ENCODE measurements around the gene GNAS.

The GNAS gene

DNA sequence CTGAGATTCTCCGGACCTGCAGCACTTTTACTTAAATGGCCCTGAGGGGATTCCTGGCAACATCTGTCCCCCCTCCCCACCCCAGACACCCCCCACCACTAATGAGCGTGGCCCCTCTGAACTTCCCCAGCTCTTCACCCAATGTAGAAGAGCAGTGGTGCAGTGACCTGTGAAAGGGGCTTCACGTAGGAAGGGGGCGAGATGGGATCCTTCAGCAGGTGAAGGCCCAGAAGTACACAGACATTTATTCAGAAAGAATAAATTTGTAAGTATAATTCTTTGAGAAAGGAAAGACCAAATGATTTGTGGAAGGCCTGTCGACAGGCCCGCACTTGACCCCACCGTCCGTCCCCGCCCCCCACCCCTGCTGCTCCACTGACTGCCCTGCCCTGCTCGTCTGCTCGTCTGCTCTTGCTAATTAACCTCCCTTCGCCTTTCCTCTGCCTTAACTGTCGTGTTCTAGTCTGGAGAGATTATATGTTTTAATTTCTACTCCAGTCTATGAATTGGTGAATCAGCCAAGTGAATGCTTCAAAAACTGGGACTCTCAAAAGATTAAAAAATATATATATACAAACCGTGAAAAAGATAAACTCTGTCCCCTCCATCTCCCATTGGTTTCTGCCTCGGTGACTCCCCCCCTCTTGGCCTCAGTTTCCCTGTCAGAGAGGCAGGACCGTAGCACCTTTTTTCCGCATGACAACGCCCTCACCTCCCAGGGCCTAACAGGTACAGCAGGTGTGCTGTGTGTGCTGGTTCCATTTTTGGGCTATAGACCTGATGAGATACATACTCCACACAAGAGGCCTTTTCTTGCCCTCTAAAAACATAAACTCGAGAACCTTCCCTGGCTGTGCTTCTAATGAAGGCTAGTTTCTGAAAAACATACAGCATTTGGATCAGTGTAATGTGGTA is 49.2 kb downstream of the GNAS start:
- DNase-seq, result no peak

DNA sequence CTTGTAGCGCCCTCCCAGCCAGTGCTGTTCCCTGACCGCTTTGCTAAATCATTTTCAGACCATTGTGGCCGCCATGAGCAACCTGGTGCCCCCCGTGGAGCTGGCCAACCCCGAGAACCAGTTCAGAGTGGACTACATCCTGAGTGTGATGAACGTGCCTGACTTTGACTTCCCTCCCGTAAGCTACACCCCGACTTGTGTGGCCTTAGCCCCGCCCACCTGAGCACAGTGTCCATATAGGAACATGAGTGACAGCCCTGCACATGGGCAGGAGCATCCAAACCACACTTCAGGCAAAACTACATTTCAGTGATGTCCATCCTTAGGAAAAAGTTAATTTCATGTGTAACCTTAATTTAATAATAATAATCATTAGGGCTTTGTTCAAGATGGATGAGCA is 51.1 kb downstream of the GNAS start:
- DNase-seq, result no peak

DNA sequence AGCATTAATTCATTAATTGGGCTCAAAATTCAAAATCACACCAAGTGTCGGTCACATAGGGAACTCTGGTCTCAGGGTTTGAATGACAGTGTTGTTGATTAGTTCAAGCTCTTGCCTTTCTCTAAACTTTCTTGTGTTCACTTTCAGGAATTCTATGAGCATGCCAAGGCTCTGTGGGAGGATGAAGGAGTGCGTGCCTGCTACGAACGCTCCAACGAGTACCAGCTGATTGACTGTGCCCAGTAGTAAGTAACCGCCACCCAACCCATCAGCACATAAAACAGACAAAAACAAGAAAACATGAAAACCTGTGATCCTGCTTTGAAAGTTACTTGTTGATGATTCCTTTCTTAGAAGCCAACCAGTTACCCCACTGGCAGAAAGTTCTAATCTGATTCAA is 52.7 kb downstream of the GNAS start:
- no peak for DNase-seq

DNA sequence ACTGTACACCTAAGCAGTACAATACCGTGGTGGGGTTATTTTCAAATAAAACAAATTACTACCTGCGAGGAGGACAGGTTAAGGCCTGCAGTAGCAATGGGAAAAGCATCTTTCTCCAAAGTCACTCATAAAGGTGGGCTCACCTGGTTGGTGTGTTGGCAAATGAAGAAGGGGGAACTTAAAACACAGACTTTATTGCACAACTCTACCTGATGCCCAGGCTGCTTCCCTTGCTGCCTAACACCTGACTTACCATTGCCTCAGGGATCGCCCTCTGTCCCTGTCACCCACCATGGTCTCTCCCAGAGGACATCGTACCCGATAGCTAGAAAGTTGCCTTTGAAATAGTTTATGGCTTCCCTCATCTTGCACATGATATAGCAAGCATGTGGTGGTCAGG is 53.6 kb downstream of the GNAS start:
- DNase-seq, result no peak

DNA sequence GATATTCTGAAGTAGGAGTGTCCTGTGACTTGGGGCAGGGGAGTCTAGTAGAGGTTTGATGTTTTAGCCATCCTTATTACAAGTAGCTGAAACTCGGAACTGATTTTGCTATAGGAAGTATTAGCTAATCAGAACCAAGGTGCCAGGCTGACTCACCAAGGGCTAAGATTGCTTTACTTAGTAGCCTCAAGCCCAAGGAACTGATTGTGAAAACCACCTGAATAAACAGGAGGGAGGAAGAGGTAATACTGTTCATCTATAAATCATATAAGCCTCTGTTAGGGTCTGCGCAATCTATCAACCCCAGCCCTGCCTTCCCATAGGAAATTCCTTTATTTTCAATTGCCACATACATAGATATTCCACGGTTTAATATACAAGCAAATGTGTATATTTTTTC is 54.4 kb downstream of the GNAS start:
- DNase-seq, result peak; percentile 44

DNA sequence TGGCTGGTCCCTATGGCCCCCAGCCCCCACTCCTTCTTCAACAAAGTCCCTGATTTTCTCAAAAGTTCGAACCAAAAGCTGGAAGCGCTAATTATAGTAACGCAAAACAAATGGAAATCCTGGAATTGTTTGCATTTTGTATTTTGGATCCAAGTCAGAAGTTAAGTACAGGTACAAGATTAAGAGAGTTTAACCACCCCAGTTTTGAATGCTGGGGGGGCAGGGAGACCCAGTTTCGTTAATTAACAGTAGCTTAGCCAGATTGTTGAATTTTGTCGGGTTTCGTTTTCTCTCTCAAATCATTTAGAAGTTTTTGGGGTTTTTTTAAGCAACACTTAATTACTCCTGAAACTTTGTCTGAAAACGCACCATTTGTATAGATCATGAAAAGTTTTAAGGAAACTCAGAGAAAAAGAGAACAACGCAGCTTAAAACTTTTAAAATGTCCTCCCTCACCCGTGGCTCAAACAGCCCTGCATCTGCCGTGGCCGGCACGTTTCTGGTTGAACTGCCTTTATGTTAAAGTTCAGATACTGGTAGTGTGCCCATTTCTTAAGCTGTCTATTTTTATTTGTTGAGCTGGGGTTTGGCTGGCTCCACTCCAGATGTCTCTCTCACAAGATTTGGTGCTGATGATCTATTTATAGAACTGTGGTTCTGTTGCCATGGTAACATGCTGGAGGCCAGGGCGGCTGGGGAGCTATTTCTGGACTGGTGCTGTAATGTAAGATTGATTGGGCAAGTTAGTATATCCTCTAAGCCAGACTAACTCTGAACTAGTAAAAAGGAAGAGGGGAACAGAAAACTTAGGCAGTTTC is 55.0 kb downstream of the GNAS start:
- peak; percentile 73 for DNase-seq

DNA sequence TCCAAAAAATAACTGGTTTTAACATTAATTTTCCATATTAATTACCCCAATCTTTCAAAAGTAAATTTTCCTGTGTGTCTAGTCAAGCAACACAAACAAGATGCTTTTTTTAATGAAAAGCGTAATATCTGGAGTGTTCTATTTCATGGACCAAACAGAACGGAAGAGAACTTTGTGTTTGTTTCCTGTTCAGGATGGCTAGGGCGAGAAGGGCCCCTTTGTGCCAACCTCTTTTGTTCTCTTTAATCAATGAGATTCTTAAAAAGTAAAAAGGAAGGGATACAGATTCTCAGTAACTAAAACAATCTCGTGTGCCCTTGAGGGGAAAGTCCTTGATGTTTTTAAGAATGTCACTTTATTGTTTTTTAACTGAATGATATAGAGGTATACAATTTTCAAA is 55.7 kb downstream of the GNAS start:
- DNase-seq, result no peak

DNA sequence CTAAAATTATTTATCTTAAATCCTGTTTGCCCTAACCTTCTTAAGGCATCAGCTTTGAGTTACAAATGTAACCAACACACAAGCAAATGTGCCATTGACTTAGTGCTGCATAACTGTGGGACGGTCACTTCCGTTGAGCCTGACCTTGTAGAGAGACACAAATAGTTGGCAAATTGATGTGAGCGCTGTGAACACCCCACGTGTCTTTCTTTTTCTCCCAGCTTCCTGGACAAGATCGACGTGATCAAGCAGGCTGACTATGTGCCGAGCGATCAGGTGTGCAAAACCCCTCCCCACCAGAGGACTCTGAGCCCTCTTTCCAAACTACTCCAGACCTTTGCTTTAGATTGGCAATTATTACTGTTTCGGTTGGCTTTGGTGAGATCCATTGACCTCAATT is 56.4 kb downstream of the GNAS start:
- DNase-seq, result no peak

DNA sequence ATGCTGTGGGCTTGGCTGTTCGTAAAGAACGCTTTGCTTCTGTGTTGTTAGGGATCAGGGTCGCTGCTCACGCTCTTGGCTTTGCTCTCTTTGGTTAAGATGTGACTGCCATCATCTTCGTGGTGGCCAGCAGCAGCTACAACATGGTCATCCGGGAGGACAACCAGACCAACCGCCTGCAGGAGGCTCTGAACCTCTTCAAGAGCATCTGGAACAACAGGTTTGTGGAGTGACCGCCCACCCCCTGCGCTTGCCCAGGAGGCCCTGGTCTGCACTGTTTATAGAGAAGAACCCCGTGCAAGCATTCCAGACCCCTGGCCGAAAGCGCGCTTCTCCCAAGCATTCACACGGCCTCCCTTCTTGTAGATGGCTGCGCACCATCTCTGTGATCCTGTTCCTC is 57.1 kb downstream of the GNAS start:
- DNase-seq, result no peak

DNA sequence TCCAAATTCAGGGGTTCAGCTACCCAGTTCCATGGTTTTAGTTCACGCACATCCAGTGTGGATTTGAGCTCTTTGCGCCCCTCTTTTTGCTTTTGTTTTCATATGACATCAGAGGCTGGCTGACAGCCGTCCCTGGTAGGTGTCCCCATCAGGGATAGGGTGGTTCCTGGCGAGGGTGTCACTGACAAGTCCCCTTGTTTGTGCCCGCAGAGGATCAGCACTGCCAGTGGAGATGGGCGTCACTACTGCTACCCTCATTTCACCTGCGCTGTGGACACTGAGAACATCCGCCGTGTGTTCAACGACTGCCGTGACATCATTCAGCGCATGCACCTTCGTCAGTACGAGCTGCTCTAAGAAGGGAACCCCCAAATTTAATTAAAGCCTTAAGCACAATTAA is 58.0 kb downstream of the GNAS start:
- no peak for DNase-seq

DNA sequence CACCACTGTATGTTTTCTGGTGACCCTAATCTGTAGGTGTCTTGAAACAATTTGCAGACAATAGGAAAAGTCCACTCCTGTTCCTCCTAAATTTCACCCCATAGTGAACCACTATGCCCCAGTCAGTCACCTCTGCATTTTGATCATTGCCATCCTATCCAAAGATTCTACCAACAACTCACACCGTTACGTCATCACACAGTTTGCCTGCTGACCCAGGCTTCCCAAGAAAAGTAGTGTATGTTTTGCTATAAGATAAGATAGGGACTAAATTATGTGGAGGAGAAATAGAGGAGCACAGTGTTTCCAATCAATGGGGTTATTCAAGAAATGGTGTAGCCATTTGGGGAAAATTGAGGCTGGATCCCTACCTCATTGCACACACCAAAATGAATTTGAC is 58.8 kb downstream of the GNAS start:
- DNase-seq, result no peak

DNA sequence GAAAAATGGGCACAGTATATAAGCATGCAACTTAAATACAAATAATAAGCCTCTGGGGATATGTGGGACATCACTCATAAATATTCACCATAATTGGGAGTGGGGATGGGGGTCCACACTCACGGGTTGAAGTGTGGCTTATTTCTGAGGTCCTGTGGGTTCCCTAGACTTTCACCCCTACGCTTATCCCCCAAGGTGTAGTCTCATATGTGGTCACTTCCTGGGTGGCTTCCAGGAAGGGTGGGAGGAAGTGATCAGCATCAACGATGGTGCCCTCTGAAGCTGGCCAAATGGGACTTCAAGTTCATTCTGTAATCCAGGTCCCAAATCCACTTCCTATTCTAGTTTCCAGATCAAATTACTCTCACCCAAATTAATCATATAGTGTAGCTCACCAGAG is 59.5 kb downstream of the GNAS start:
- no peak for DNase-seq

DNA sequence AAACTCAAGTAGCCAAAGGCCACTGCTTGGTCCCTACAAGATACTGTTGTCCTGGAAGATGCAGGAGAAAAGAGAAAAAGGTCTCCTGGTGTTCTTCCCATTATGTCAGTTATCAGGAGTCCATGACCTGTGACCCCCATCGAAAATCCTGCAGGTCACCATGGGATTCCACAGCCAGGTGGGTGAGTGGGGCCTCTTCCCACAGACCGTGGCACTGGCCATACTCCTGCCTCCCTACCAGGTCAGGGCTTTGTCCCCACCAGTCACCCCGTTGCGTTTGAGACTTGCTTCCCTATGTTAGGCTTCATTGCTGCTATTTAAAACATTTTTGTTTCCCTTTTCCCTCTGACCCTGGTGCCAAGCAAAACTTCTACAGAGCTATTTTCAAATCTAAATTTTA is 60.6 kb downstream of the GNAS start:
- no peak for DNase-seq

DNA sequence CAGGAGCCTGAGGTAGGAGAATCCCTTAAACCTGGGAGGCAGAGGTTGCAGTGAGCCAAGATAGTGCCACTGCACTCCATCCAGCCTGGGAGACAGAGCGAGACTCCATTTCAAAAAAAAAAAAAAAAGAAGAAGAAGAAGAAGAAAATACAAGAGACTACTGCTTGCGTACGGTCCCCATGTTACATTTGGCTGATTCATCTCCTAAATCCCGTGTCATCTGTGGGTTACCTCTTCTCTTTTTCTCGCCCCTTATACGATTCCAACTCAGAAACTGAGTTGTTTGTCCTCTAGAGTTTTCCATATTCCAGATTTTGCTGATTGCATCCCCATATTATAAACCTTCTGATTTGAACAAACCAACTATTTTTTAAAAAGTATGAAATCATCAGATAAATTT is 66.1 kb downstream of the GNAS start:
- DNase-seq, result no peak

DNA sequence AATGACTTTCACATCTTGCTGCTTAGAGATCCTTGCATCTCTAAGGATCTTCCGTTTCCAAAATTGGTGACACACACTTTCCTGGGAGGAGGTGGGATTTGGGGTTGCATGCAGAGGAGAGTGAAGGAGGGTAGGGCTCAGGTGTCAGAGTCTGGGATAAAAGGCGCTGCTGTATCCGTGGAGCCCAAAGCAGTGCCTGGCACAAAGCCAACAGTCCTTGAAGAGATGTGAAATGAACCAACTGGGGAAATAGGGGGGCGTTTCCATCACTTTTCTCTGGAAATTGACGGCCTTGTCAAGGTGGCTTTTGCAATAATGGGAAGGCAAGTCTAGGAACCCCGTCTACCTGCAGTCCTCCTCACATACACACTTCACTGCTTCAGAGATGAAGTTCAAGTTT is 69.0 kb downstream of the GNAS start:
- no peak for DNase-seq

DNA sequence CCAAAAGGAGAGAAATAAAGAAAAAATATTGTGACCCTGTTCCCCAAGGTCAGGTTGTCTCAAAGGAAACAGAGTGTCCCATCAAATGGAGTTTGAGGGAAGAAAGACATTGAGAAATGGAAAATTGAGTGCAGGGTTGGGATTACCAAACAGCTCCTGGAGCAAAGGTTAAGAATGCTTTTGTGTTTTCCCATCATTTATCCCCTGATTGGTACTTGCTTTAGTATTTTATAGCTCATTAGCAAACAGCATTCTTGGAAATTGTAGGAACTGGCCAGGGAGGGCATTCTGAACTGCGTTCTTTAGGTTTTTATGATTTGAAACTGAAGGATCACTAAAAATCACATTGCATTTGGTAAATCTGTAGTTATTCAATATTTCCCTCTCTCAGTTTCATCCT is 69.5 kb downstream of the GNAS start:
- DNase-seq, result no peak

DNA sequence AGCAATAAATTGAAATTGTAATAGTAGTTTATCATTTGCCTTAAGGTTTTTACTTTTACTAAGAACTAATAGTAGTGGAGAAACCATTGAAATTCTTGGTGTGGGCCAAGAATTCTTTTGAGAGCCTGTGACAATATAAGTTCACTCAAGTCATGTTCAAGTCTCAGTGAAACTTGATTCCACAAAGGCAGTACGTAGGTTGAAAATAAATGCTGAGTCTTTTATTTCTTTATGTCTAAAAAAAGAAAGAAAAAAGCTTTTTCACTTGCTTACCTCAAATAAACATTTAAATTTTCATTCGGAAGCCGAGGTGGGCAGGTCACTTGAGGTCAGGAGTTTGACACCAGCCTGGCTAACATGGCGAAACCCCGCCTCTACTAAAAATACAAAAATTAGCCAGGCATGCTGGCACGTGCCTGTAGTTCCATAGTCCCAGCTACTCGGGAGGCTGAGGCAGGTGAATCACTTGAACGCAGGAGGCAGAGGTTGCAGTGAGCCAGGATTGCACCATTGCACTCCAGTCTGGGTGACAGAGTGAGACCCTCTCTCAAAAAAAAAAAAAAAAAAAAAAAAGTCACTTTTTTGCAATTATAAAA is 70.7 kb downstream of the GNAS start:
- DNase-seq, result no peak

DNA sequence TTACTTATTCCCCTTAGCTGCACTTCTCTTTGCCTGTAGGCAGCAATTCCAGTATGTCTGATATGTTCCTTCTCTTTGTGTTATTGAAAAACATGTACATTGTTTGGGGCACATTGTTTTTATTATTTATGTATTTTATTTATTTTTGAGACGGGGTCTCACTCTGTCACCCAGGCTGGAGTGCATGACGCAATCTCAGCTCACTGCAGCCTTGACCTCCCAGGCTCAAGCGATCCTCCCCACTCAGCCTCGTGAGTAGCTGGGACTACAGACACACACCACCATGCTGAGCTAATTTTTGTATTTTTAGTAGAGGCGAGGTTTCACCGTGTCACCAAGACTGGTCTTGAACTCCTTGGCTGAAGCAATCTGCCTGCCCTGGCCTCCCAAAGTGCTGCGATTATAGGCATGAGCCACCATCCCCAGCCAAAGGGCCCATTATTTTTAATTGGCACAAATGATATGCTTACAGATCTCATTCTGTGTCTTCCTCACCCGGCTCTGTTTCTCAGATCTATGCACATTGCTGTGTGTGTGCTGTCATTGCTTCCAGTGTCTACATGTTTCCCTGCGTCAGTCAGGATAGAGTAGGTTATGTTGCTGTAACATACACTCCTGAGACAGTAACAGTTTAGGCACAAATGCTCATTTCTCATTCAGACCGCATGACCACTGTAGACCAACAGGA is 74.4 kb downstream of the GNAS start:
- no peak for DNase-seq

DNA sequence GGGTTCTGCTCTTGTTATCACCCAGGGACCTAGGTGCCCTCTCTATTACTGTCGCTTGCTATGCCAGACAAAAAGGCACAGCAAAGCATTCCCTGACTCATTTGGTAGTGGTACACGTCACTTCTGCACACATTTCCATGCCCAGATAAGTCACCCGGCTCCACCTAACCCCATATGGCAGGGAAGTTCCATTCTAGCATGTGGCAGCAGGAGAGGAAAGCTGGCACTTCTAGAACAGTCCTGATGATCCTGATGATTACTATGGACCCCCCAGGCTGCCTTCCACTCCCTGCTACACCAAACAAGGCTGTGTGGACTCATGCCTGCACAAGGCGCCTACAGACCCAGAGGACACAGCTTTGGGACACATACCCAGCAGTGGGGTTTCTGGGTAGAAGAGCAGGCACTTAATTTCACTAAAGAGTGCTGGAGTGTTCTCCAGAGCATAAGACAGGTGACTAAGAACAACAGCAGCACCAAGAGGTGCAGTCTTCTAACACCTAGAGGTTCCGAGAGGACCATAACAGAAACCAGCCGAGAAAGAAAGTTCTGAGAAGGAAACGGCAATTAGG is 75.1 kb downstream of the GNAS start:
- no peak for DNase-seq

DNA sequence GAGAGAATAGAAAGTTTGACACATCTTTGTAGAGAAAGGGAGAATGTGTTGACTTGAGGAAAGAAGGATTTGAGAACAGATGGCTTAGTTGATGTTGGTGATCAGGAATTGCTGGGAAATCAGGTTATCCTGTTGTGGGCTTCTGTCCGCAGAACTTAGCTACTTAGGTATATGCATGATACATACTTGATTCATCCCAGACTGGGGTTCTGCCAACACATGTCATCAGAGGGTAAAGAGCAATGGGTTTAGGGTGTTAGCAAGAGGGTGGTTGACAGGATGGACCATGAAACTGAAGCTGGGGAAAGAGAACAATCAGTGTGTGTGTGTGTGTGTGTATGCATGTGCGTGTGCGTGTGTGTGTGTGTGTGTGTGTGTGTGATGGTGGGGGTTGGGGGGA is 78.0 kb downstream of the GNAS start:
- DNase-seq, result no peak

DNA sequence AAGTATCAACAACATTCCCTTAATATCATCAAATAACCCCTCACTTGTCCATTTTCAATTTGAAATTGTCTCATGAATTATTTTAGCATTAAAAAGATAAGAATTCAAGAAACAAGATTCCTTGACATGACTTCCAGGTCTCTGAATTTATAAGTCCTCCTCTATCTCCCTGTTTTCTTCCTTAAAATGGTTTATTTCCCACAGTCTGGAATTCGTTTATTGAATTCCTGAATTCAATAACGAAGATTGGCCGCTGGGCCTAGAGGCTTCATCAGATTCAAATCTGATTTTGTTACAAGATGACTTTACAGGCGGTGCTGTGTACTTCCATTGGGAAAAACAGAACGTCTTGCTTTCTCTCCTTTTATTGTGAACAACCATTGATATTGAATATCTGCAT is 79.7 kb downstream of the GNAS start:
- DNase-seq, result no peak

DNA sequence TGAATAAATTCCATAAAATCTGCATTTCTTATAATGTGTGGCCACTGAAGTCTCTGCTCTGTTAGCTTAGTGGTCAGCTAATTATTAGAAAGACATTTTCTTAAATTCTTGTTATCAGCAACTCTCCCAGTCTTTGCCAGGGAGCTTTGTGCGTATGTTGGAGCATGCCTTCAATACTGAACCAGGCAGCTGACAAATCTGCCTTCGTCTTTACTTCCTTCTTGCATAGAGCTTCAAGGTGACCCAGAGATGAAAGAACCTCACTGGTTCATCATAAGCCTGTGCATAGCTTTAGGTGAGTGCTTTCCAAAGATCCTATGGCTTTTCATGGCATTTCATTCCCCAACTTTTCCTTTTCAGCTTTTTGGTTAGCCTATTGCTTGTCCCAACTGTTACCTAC is 85.6 kb downstream of the GNAS start:
- no peak for DNase-seq

DNA sequence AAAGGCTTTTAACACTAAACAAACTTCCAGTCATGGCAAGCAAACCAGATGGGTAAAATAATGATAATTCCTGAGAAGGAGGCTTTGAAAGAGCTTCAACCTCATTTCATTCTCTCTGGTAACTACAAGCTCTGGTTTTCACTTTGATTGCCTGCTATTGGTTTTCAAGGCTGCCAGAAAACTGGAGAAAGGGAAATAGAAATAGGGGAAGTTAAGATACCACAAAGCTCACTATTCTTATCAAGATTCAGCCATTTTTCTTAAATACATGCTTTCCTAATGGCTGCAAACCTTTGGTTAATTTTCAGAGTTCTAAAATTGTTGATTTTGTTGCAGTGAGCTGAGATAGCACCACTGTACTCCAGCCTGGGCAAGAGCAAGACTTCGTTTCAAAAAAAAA is 86.0 kb downstream of the GNAS start:
- DNase-seq, result no peak

All from NK-92 treated with Interleukin-12 subunit alpha and Interleukin-12 subunit beta, amount 100 ng/mL, for 24 hours (cell line).